ENCODE data around the gene ECE1. TPM values are rescaled to one million over a fixed set of nuclear protein-coding genes. Genes with fewer than 3 reads are reported as not detected.
A peak's percentile ranks its signal among the peaks of the same experiment; 100 is the strongest.

The ECE1 gene
- total and polyA plus RNA-seq, 10 of the 15 experiments (the other 5 are each of a cell fraction or from before 2014, with no cell fraction given), result 0.97 to 81.0 (median 37.0) TPM

GRCh38 chr1:21334214-21335087, 44.2 kb upstream of the ECE1 start (continued):
- TF ChIP-seq IRF3 (IDR thresholded peaks at IDR 0.05), result no peak
- TF ChIP-seq DPF2 (IDR thresholded peaks at IDR 0.05), result peak; percentile 16
- TF ChIP-seq EED (IDR thresholded peaks at IDR 0.05; ENCODE audit: low read depth), result peak; percentile 94
- TF ChIP-seq PAX8 (IDR thresholded peaks at IDR 0.05), result no peak
- TF ChIP-seq CBX3 (IDR thresholded peaks at IDR 0.05; ENCODE audit: borderline replicate concordance, low read depth), result no peak
- no peak for TF ChIP-seq ATF3 (IDR thresholded peaks at IDR 0.05; ENCODE audit: borderline replicate concordance, extremely low read depth, low read depth, low read length)
- TF ChIP-seq TBL1XR1 (IDR thresholded peaks at IDR 0.05; ENCODE audit: low read depth, low read length), result 0 out of 2 replicates have a peak, but pooled peaks have one; percentile 29
- TF ChIP-seq MLLT1 (IDR thresholded peaks at IDR 0.05), result peak; percentile 79; the same call in 1 of the 2 replicates
- TF ChIP-seq SREBF1 (IDR thresholded peaks at IDR 0.05; ENCODE audit: low read length), result no peak
- peak; percentile 62; the same call in 1 of the 2 replicates for TF ChIP-seq MAX (IDR thresholded peaks at IDR 0.05; ENCODE audit: low read depth, low read length)
- peak; percentile 16; the same call in 1 of the 3 replicates for TF ChIP-seq POU2F2 (IDR thresholded peaks at IDR 0.05; ENCODE audit: borderline replicate concordance, low read depth, low read length)
- peak; percentile 15; the same call in 1 of the 2 replicates for TF ChIP-seq CREM (IDR thresholded peaks at IDR 0.05; ENCODE audit: low read depth)
- no peak for TF ChIP-seq GABPA (IDR thresholded peaks at IDR 0.05; ENCODE audit: low read depth)
- peak; percentile 50; the same call in 1 of the 2 replicates for TF ChIP-seq ATF7 (IDR thresholded peaks at IDR 0.05; ENCODE audit: low read depth)
- TF ChIP-seq NR2C1 (IDR thresholded peaks at IDR 0.05), result peak; percentile 68; the same call in 1 of the 2 replicates
- no peak for TF ChIP-seq MEF2A (IDR thresholded peaks at IDR 0.05; ENCODE audit: insufficient read depth, low read depth, low read length)
- peak; percentile 14; the same call in 1 of the 2 replicates for TF ChIP-seq ZNF217 (IDR thresholded peaks at IDR 0.05)
- TF ChIP-seq BCL11A (IDR thresholded peaks at IDR 0.05; ENCODE audit: low read depth, low read length), result no peak; the same call in 1 of the 2 replicates
- peak; percentile 44 to 52; a peak in 3 of 4 replicates for TF ChIP-seq BHLHE40 (IDR thresholded peaks at IDR 0.05; ENCODE audit: borderline replicate concordance in 1 of 2, low read depth in 2 of 2, low read length in 1 of 2)
- TF ChIP-seq RELA (IDR thresholded peaks at IDR 0.05; ENCODE audit: borderline replicate concordance, partially characterized antibody), result peak; percentile 56
- TF ChIP-seq SUZ12 (IDR thresholded peaks at IDR 0.05; ENCODE audit: unreplicated experiment), result no peak
- TF ChIP-seq RUNX3 (IDR thresholded peaks at IDR 0.05; ENCODE audit: low read length), result peak; percentile 97
- peak; percentile 76; the same call in 1 of the 2 replicates for TF ChIP-seq NFIC (IDR thresholded peaks at IDR 0.05; ENCODE audit: low read depth, low read length)
- peak; percentile 41 for TF ChIP-seq BCL3 (IDR thresholded peaks at IDR 0.05; ENCODE audit: borderline replicate concordance, insufficient read depth, low read depth, low read length, poor library complexity, severe bottlenecking)
- no peak for TF ChIP-seq WRNIP1 (IDR thresholded peaks at IDR 0.05; ENCODE audit: borderline replicate concordance, low read depth, low read length)
- no peak for TF ChIP-seq HDAC2 (IDR thresholded peaks at IDR 0.05)
- TF ChIP-seq SPI1 (IDR thresholded peaks at IDR 0.05; ENCODE audit: borderline replicate concordance, insufficient read depth, low read depth, low read length), result peak; percentile 24; the same call in 1 of the 2 replicates

All from GM12878 (cell line).